ENCODE results near the gene MYH7B.

MYH7B gene

GRCh38 chr20:34977365-34978091 lies 21.9 kb downstream of the MYH7B start:
- no peak for DNase-seq

DNA sequence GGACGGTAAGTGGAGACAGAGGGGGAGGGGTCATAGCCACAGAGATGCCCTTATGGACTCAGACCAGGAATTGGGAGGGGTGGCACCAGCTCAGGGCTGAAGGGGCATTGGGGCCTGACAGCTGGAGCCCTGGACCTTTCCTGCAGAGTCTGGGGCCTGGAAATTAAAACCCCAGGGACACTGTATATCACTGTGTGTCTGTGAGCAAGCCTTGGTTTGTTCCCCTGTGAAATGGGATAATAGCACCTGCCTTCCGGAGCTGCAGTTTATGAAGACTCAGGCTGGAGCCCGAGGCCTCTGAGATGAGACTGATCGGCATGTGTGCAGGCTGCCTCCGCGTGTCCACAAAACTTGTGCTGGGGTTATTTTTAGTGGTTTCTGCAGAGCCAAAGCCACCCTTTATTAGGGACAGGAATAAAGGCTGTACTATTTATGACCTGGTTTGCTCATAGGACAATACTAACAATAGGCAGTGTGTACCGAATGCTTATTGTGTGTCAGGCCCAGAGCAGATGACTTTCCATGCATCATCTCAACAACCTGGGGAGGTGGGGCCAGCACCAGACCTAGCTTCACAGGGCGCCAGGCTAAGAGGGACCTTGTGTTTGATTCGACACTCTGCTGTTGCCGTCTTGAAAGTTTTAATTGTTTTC lies 22.6 kb downstream of the MYH7B start:
- DNase-seq, result no peak

DNA sequence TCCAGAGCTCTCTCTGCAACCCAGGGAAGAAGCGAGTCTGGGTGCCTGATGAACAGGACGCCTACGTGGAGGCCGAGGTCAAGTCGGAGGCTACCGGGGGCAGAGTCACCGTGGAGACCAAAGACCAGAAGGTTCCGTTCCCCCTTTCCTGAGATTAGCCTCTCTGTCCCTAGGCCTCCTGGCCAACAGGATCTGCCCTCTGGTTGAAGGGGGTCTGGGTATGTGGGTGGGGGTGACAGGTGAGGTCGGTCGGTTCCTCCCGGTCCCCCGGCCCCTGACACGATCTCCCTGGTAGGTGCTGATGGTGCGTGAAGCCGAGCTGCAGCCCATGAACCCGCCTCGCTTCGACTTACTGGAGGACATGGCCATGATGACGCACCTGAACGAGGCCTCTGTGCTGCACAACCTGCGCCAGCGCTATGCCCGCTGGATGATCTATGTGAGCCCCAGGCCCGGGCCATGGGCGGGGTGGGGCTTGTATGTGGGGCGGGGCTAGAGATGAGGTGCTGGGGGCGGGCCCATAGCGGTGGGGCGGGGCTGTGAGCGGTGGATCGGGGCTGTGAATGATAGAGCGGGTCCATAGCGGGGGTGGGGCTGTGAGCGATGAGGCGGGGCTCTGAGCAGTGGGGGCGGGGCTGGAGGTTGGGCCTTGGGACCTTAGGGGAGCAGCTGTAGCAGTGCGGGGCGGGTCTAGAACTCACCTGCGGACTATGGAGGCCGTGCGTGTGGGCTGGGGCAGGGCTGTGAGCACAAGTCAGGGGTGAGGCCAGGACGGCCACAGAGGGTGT lies 23.9 kb downstream of the MYH7B start:
- no peak for DNase-seq

GRCh38 chr20:34980543-34981233 lies 25.0 kb downstream of the MYH7B start:
- DNase-seq, result no peak

- DNase-seq, result no peak
These were observed 26.8 kb downstream of the MYH7B start for GRCh38 chr20:34982270-34983088.

GRCh38 chr20:34983089-34983820 lies 27.6 kb downstream of the MYH7B start:
- no peak for DNase-seq

GRCh38 chr20:34983995-34984735 lies 28.5 kb downstream of the MYH7B start:
- DNase-seq, result no peak

- DNase-seq, result no peak
These were observed 29.1 kb downstream of the MYH7B start for GRCh38 chr20:34984756-34985261.

- no peak for DNase-seq
These were observed 30.0 kb downstream of the MYH7B start for GRCh38 chr20:34985461-34986310.

DNA sequence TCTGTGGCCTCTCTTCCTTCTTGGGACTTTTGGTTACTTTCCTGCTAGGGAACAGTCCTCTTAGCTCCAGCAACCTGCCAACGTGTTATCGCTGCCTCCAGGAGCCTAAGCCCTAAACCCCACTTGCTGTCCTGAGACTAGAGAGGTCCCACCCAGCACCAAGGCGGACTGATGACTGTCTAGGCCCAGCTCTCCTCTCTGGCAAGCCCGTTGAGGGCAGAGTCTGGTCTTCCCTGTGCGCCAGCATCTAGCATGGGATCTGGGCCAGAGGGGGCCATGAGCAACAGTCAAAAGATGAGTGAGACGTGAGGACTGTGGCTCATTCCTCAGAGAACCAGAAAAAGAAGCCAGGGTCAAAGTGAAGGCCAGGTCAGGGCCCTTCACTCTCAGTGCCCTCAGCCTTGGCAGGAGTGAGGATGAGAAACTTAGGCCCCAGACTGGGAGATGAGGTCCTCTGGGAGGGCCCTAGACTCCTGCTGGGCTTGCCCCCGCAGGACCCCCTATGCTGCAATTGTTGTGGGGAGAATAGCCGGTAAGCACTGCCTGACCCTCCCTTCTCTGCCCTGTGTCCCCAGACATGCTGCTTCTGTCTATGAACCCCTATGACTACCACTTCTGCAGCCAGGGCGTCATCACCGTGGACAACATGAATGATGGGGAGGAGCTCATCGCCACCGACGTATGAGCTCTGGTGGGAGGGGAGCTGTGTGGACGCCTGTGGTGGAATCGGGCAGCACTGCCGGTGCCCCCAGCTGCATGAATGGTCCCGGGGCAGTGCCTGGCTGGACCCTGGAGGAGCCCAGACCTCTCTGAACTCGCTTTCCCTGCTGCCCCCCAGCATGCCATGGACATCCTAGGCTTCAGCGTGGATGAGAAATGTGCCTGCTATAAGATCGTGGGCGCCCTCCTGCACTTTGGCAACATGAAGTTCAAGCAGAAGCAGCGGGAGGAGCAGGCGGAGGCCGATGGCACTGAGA lies 30.9 kb downstream of the MYH7B start:
- no peak for DNase-seq

DNA sequence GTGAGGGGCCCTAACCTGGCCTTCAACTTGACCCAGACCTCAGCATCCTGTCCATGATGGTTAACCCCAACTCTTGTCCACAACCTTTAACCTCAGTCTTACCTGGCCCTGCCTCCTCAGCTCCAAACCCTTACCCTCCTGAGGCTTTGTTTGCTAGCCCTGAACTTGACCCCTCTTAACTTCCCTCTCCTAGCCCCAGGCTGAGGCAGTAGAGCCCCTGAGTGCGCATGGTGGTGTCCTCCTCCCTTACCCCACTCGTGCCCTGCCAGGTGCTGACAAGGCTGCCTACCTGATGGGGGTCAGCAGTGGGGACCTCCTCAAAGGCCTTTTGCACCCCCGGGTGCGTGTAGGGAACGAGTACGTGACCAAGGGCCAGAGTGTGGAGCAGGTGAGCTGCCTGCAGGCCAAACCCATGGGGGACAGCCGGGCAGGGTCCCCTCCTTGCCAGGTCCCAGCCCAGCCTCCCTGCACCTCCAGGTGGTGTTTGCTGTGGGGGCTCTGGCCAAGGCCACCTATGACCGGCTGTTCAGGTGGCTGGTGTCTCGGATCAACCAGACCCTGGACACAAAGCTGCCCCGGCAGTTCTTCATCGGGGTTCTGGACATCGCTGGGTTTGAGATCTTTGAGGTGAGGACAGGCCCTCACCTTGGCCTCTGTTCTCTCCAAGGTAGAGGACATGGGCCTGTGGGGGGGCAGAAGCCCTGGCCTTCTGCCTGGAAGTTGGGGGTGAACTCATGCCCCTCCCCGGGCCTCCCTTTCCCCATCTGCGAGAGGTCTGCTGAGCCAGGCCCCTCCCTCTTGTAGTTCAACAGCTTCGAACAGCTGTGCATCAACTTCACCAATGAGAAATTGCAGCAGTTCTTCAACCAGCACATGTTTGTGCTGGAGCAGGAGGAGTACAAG lies 31.9 kb downstream of the MYH7B start:
- DNase-seq, result no peak

DNA sequence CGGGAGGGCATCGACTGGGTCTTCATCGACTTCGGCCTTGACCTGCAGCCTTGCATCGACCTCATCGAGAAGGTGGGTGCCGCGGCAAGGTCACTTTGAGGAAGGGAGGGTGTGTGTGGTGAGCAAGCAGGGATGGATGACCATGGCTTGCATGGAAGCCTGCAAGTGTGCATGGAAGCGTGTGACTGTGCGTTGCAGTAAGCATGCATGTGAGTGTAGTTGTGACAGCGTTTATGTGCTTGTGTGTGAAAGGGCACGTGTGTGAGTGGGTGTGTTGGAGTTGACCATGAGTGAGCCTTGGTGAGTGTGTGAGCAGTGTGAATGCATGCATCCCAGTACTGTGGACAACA lies 32.5 kb downstream of the MYH7B start:
- DNase-seq, result no peak

GRCh38 chr20:34989118-34989517 lies 33.5 kb downstream of the MYH7B start:
- no peak for DNase-seq

- DNase-seq, result no peak
These were observed 34.0 kb downstream of the MYH7B start for GRCh38 chr20:34989670-34990069.

GRCh38 chr20:34990231-34990630 lies 34.6 kb downstream of the MYH7B start:
- DNase-seq, result no peak

DNA sequence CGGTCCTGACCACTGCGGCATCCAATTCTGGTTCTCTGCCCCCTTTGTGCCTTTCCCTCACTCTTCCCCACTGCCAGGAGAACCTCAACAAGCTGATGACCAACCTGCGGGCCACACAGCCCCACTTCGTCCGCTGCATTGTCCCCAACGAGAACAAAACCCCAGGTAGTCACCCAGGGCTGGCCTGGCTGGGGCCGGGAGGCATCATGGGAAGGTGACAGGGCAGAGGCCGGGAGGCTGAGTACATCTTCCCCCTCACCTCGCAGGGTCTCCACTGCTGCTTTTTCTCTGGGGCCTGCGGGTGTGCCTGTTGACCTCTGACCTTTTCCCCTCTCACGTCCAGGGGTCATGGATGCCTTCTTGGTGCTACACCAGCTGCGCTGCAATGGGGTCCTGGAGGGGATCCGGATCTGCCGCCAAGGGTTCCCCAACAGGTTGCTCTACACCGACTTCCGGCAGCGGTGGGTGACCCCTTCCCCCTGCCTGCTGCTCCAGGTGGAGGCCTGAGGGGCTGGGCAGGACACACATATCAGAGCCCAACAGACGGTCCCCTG lies 35.1 kb downstream of the MYH7B start:
- no peak for DNase-seq
